HCT116 (cell line): Measurements from ENCODE around the gene TGM2. TPM values are rescaled to one million over a fixed set of nuclear protein-coding genes. Genes with fewer than 3 reads are reported as not detected.

Experiments used
- ATAC-seq: fragments of 200-7000 bp; cut with Tn5 transposase; 2 replicates; pipeline ENCODE4 v1.9.1; 2020; ENCODE audit warnings: mild to moderate bottlenecking, moderate library complexity
- BruUV-seq: library from RNA; stranded (reverse); fragments of 400-500 nt; replicated peaks from 2 replicates; lab custom pipeline; 2021; lab: Mats Ljungman, UMichigan
- CTCF ChIA-PET: fragments of 300-600 bp; sonication (Branson Sonifier 250); formaldehyde crosslinking; loops from one replicate; lab custom pipeline; 2021; ENCODE audit warnings: antibody characterized with exemption; lab: Charles Lee
- POLR2A ChIA-PET: fragments of 300-600, 350-600 bp; sonication (Branson Sonifier 250); formaldehyde crosslinking; loops from one replicate; lab custom pipeline; 2021; ENCODE audit warnings: antibody characterized with exemption; lab: Charles Lee
- RAD21 ChIA-PET, 2 experiments: fragments of 300-600 bp; sonication (Branson Sonifier 250); formaldehyde crosslinking; loops; one replicate each; lab custom pipeline; 2023; ENCODE audit warnings: low total read pairs in 2 of 2; ENCODE audit not compliant: uncharacterized antibody in 2 of 2, unreplicated experiment in 2 of 2, low non-redundant PET in 1 of 2; lab: Charles Lee
- DNase-seq: peaks from one replicate; pipeline ENCODE4 v3.0.0-alpha.2; 2010; ENCODE audit warnings: low read depth, low spot score
- H2AFZ ChIP-seq: fragments of 200-600 bp; shearing (Covaris generic), sonication (generic); 2 replicates; pipeline ENCODE4 v1.6.1; 2017; ENCODE audit warnings: low read depth, mixed run types, mixed read lengths, antibody characterized with exemption, low read length; ENCODE audit not compliant: poor library complexity, severe bottlenecking
- H3K27ac ChIP-seq: 2 replicates; pipeline ENCODE4 v1.5.1; 2012; ENCODE audit warnings: low read depth, low read length
- H3K27me3 ChIP-seq: fragments of 200-600 bp; sonication (generic); 2 replicates; pipeline ENCODE4 v1.6.1; 2016; ENCODE audit warnings: mixed run types, low read length, mixed read lengths; ENCODE audit not compliant: insufficient read depth
- H3K36me3 ChIP-seq, 2 experiments: fragments of 200-500 bp in 1 of 2; fragments of 200-600 bp in 1 of 2; sonication (Bioruptor generic) in 1 of 2; sonication (generic) in 1 of 2; 2 replicates each; pipeline versions ENCODE4 v1.5.1 to v1.6.1; 2014 to 2016; ENCODE audit warnings: low read length in 2 of 2, inconsistent platforms in 1 of 2, mixed read lengths in 1 of 2, mixed run types in 1 of 2; ENCODE audit not compliant: insufficient read depth in 2 of 2, control insufficient read depth in 1 of 2
- H3K4me1 ChIP-seq, 2 experiments: fragments of 200-600 bp in 1 of 2; sonication (generic) in 1 of 2; 2 replicates each; pipeline versions ENCODE4 v1.5.1 to v1.6.1; 2012 to 2017; ENCODE audit warnings: low read length in 2 of 2, inconsistent platforms in 1 of 2, mild to moderate bottlenecking in 1 of 2, mixed read lengths in 1 of 2, mixed run types in 1 of 2, moderate library complexity in 1 of 2; ENCODE audit not compliant: insufficient read depth in 2 of 2, control insufficient read depth in 1 of 2
- H3K4me2 ChIP-seq: fragments of 200-600 bp; sonication (generic); 2 replicates; pipeline ENCODE4 v1.6.1; 2017; ENCODE audit warnings: mixed run types, low read length, mixed read lengths
- H3K4me3 ChIP-seq, 2 experiments: fragments of 200-600 bp in 1 of 2; sonication (generic) in 1 of 2; replicated peaks in 1 of 2; 2 replicates each; pipeline ENCODE4 v1.5.1; 2011 to 2016; ENCODE audit warnings: low read length in 2 of 2, control low read depth in 1 of 2, low read depth in 1 of 2, mild to moderate bottlenecking in 1 of 2, mixed read lengths in 1 of 2, mixed run types in 1 of 2
- H3K79me2 ChIP-seq: fragments of 200-600 bp; sonication (generic); 2 replicates; pipeline ENCODE4 v1.6.1; 2017; ENCODE audit warnings: mild to moderate bottlenecking, mixed run types, low read length, moderate library complexity, mixed read lengths; ENCODE audit not compliant: insufficient read depth
- H3K9ac ChIP-seq: fragments of 200-600 bp; sonication (generic); 2 replicates; pipeline ENCODE4 v1.6.1; 2016; ENCODE audit warnings: low read length, mixed read lengths
- H3K9me2 ChIP-seq: fragments of 200-600 bp; sonication (generic), shearing (Covaris generic); 2 replicates; pipeline ENCODE4 v1.6.1; 2017; ENCODE audit warnings: mixed run types, mild to moderate bottlenecking, moderate library complexity; ENCODE audit not compliant: insufficient read depth
- H3K9me3 ChIP-seq, 2 experiments: fragments of 200-500 bp in 1 of 2; fragments of 200-600 bp in 1 of 2; sonication (Bioruptor generic) in 1 of 2; sonication (generic) in 1 of 2; 2 replicates each; pipeline ENCODE4 v1.6.1; 2014 to 2017; ENCODE audit warnings: low read length in 2 of 2, mixed read lengths in 2 of 2, inconsistent platforms in 1 of 2, low read depth in 1 of 2, mild to moderate bottlenecking in 1 of 2, mixed run types in 1 of 2, moderate library complexity in 1 of 2; ENCODE audit not compliant: control insufficient read depth in 1 of 2, insufficient read depth in 1 of 2
- H4K20me1 ChIP-seq: fragments of 200-600 bp; sonication (generic), shearing (Covaris generic); 2 replicates; pipeline ENCODE4 v1.6.1; 2017; ENCODE audit warnings: mixed run types, mild to moderate bottlenecking, moderate library complexity; ENCODE audit not compliant: insufficient read depth
- CBX3 ChIP-seq: IDR thresholded peaks from 2 replicates; pipeline ENCODE4 v1.6.1; 2012; ENCODE audit warnings: low read depth
- CEBPB ChIP-seq: IDR thresholded peaks from 2 replicates; pipeline ENCODE4 v1.6.1; 2012; ENCODE audit warnings: low read depth
- ELF1 ChIP-seq: IDR thresholded peaks from 2 replicates; pipeline ENCODE4 v1.6.1; 2012; ENCODE audit warnings: low read depth, borderline replicate concordance
- FOSL1 ChIP-seq: IDR thresholded peaks from 2 replicates; pipeline ENCODE4 v1.6.1; 2012; ENCODE audit warnings: low read depth
- RAD21 ChIP-seq: IDR thresholded peaks from 2 replicates; pipeline ENCODE4 v1.6.1; 2012; ENCODE audit warnings: low read depth, mild to moderate bottlenecking
- SRF ChIP-seq: IDR thresholded peaks from 2 replicates; pipeline ENCODE4 v1.6.1; 2012; ENCODE audit warnings: low read depth
- TCF7L2 ChIP-seq: IDR thresholded peaks from 2 replicates; pipeline ENCODE4 v1.7.0; 2011; ENCODE audit warnings: borderline replicate concordance, inconsistent platforms; ENCODE audit not compliant: insufficient read depth, insufficient read length; ENCODE audit errors: extremely low read depth
- intact Hi-C: fragments of 100-400 bp; cut with micrococcal nuclease; formaldehyde crosslinking; loops from 2 replicates; pipeline ENCODE4 v1.10.0; 2022
- total RNA-seq: library from RNA; stranded (reverse); gene quantifications from one replicate; pipeline ENCODE4 v1.2.1, GENCODE V29; 2021; ENCODE audit not compliant: unreplicated experiment
- TF ChIP-seq, protein P1 (sequence below), 3 experiments: fragments of 200-600 bp in 1 of 3; sonication (generic) in 1 of 3; IDR thresholded peaks in 2 of 3; conservative IDR thresholded peaks in 1 of 3; 2 replicates each; pipeline ENCODE4 v1.5.1; 2012 to 2017; ENCODE audit warnings: low read depth in 2 of 3, low read length in 2 of 3, antibody characterized with exemption in 1 of 3, borderline replicate concordance in 1 of 3, control low read depth in 1 of 3, mild to moderate bottlenecking in 1 of 3, mixed read lengths in 1 of 3, mixed run types in 1 of 3, moderate library complexity in 1 of 3; ENCODE audit not compliant: insufficient read depth in 1 of 3

TGM2 gene
- total RNA-seq, 1 experiment from 2014 or later: 6.1 TPM

DNA sequence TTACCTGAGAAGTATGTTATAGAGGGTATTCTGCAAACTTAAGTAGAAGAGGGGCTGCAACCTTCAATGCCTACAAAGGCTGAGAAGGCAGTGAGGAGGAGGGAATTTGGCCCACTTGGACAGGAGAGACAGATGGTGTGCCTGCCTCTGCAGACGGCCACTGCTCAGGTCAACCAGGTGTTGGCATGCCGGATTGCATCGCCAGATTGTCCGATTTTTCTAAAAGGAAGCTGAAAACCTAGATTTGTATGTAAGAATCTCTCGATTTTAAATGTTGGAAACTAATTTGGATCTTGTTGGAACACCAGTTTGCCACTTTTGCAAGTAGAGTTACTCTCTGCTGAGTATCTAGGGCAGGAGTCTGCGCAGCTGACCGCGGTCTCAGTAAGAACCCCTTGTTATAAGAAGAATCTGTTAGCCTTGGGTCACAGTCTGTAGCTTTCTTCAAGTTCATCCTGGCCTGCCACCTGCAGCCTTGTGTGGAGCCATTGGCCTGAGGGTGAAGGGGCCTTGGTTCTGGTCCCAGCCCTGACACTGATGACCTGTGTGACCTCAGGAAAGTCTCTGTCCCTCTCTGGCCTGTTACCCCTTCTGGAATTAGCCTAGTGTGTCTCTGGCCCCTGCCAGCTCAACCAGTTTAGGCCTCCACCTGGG lies 54.4 kb downstream of the TGM2 start:
- Histone ChIP-seq H3K4me3 (no peak overlapping the region), H2AFZ (no peak overlapping the region), H3K79me2 (no peaks in the 10 kb centered on the region), H4K20me1 (no peaks in the 10 kb centered on the region), H3K27me3 (no peaks in the 10 kb centered on the region), H3K9ac (no peak overlapping the region), H3K9me2 (no peaks in the 10 kb centered on the region), H3K9me3 (no peaks in the 10 kb centered on the region), H3K36me3 (no peaks in the 10 kb centered on the region), H3K4me1 (peaks cover 10 to 32% of the 10 kb centered on the region in 2 experiments; a peak in 3 of 4 replicates), H3K27ac (no peak overlapping the region), H3K4me2 (peak overlapping the region; percentile 29; the same call in 1 of the 2 replicates)
- ChIA-PET RAD21 (no interaction called here), POLR2A (interaction anchor here (0.9 kb wide), 1 partner anchor 101 kb away, joined by 5 read pairs; no protein-coding TSS in a partner anchor), CTCF (interaction anchor here (1.1 to 1.7 kb wide), 2 partner anchors 37 to 110 kb away, joined by 3 to 4 read pairs; no protein-coding TSS in a partner anchor)
- no TSS peak for BruUV-seq
- intact Hi-C loops: no loop called here
- DNase-seq: no peak
- TF ChIP-seq SRF (no peak), TCF7L2 (no peak), CBX3 (no peak), RAD21 (no peak)
- ATAC-seq: no peak

DNA sequence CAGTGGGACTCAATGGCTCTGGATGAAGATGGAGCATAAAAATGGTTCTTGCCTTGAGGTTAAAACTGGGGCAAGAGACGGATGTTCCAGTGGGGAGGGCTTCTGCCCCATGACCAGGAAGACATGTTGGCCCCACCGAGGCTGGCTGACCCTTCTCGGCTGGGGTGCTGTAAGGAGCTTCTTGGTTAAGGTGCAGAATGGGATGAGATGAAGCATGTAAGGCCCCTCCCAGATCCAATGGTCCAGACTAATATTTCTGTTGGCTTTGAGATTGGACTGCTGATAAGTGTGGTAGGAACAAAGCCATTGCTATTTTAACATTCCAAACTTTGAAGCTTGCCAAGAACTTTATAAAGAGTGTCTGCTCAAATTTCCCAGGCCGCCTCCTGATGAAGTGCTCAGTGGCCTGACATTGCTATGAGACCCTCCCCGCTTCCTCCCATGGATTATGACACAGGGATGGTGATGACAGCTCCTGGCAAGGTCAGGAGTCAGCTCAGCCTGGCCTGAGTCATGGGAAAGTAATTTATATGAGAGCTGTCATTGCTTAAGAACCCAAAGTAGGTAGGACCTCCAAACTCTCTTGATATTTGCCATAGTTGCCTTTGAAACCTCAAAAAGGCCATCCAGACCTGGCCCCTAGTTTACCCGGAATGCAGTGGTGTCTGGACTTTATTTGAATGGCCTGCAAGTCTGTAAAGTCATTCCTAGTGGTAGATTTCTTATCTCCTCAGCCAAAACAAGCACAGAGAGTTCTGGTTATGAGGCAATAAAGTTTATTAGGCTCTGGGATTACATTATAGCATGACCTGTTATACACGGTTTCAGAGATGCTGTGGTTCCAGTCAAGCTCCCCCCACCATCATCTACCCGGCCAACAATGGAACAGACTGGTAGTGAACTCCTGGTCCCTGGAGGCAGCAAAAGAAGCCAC lies 55.2 kb downstream of the TGM2 start:
- H2AFZ ChIP-seq: no peak overlapping the region
- no peaks in the 10 kb centered on the region for H3K27me3 ChIP-seq
- CTCF ChIA-PET: interaction anchor here (1.1 to 1.7 kb wide), 3 partner anchors 36 to 111 kb away, joined by 3 to 4 read pairs (median 4); no protein-coding TSS in a partner anchor
- H4K20me1 ChIP-seq: no peaks in the 10 kb centered on the region
- POLR2A ChIA-PET: interaction anchor here (0.9 kb wide), 1 partner anchor 102 kb away, joined by 5 read pairs; no protein-coding TSS in a partner anchor
- H3K9me3 ChIP-seq: no peaks in the 10 kb centered on the region
- peaks cover 10 to 32% of the 10 kb centered on the region in 2 experiments; a peak in 3 of 4 replicates for H3K4me1 ChIP-seq
- RAD21 ChIA-PET: no interaction called here
- H3K79me2 ChIP-seq: no peaks in the 10 kb centered on the region
- H3K27ac ChIP-seq: no peak overlapping the region
- no peak overlapping the region for H3K4me3 ChIP-seq
- ATAC-seq: peak; percentile 49; the same call in 1 of the 2 replicates
- peak overlapping the region; percentile 29 for H3K4me2 ChIP-seq
- H3K36me3 ChIP-seq: no peaks in the 10 kb centered on the region
- H3K9ac ChIP-seq: no peak overlapping the region
- intact Hi-C loops: no loop called here
- no peak for DNase-seq
- TF ChIP-seq ELF1: no peak
- peak; percentile 36; the same call in 1 of the 2 replicates for TF ChIP-seq FOSL1
- TF ChIP-seq SRF: no peak
- TF ChIP-seq, protein P1, sequence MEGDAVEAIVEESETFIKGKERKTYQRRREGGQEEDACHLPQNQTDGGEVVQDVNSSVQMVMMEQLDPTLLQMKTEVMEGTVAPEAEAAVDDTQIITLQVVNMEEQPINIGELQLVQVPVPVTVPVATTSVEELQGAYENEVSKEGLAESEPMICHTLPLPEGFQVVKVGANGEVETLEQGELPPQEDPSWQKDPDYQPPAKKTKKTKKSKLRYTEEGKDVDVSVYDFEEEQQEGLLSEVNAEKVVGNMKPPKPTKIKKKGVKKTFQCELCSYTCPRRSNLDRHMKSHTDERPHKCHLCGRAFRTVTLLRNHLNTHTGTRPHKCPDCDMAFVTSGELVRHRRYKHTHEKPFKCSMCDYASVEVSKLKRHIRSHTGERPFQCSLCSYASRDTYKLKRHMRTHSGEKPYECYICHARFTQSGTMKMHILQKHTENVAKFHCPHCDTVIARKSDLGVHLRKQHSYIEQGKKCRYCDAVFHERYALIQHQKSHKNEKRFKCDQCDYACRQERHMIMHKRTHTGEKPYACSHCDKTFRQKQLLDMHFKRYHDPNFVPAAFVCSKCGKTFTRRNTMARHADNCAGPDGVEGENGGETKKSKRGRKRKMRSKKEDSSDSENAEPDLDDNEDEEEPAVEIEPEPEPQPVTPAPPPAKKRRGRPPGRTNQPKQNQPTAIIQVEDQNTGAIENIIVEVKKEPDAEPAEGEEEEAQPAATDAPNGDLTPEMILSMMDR (IDR thresholded peaks at IDR 0.05 in 2 of 3, conservative IDR thresholded peaks at IDR 0.05 in 1 of 3; ENCODE audit: borderline replicate concordance in 1 of 3, insufficient read depth in 1 of 3, low read depth in 2 of 3, low read length in 2 of 3): no peak
- peak; percentile 50; the same call in 1 of the 2 replicates for TF ChIP-seq CEBPB
- TF ChIP-seq, all 23 proteins: peak for 2
- BruUV-seq: no TSS peak
- H3K9me2 ChIP-seq: no peaks in the 10 kb centered on the region
